DND-41 (cell line): ENCODE measurements around the gene THOC5.

ENCODE experiments used
- ATAC-seq: fragments of 200-7000 bp; cut with Tn5 transposase; 3 replicates; pipeline ENCODE4 v1.9.1; 2021; ENCODE audit warnings: low read depth; ENCODE audit not compliant: insufficient read depth
- DNase-seq: peaks from one replicate; pipeline ENCODE4 v3.0.0-alpha.2; 2020
- H2AFZ ChIP-seq: 2 replicates; pipeline ENCODE4 v1.6.0; 2012; ENCODE audit warnings: low read depth, low read length
- H3K27ac ChIP-seq: 2 replicates; pipeline ENCODE4 v1.5.1; 2012; ENCODE audit warnings: low read length, inconsistent platforms
- H3K27me3 ChIP-seq: fragments of 200-600 bp; sonication (generic); 2 replicates; pipeline ENCODE4 v1.6.0; 2012; ENCODE audit warnings: low read length, mild to moderate bottlenecking, inconsistent platforms; ENCODE audit not compliant: insufficient read depth, poor library complexity
- H3K36me3 ChIP-seq: 2 replicates; pipeline ENCODE4 v1.5.1; 2012; ENCODE audit warnings: low read length, inconsistent platforms; ENCODE audit not compliant: insufficient read depth
- H3K4me1 ChIP-seq: 2 replicates; pipeline ENCODE4 v1.5.1; 2012; ENCODE audit warnings: mild to moderate bottlenecking, low read length; ENCODE audit not compliant: insufficient read depth
- H3K4me2 ChIP-seq: 2 replicates; pipeline ENCODE4 v1.6.0; 2012; ENCODE audit warnings: mild to moderate bottlenecking, moderate library complexity, low read length, inconsistent platforms; ENCODE audit not compliant: insufficient read depth
- H3K4me3 ChIP-seq, 2 experiments: fragments of 200-600 bp in 1 of 2; shearing (Covaris generic) in 1 of 2; 2 replicates each; pipeline ENCODE4 v1.5.1; 2012 to 2016; ENCODE audit warnings: inconsistent platforms in 2 of 2, low read length in 2 of 2, mild to moderate bottlenecking in 2 of 2, low read depth in 1 of 2, moderate library complexity in 1 of 2
- H3K79me2 ChIP-seq: 2 replicates; pipeline ENCODE4 v1.6.0; 2012; ENCODE audit warnings: low read length, inconsistent platforms; ENCODE audit not compliant: insufficient read depth
- H3K9ac ChIP-seq: 2 replicates; pipeline ENCODE4 v1.6.0; 2012; ENCODE audit warnings: low read depth, mild to moderate bottlenecking, inconsistent platforms, low read length, moderate library complexity
- H3K9me3 ChIP-seq: 2 replicates; pipeline ENCODE4 v1.5.1; 2012; ENCODE audit warnings: low read length, moderate library complexity, mild to moderate bottlenecking, inconsistent platforms; ENCODE audit not compliant: insufficient read depth, severe bottlenecking
- H4K20me1 ChIP-seq: 2 replicates; pipeline ENCODE4 v1.6.0; 2012; ENCODE audit warnings: low read length; ENCODE audit not compliant: insufficient read depth
- CTCF ChIP-seq: IDR thresholded peaks from 2 replicates; pipeline ENCODE4 v1.5.1; 2012; ENCODE audit warnings: borderline replicate concordance, low read length, moderate library complexity, mild to moderate bottlenecking; ENCODE audit not compliant: poor library complexity, severe bottlenecking; ENCODE audit errors: extremely low read depth
- EZH2 ChIP-seq: IDR thresholded peaks from 3 replicates; pipeline ENCODE4 v1.6.1; 2012; ENCODE audit warnings: borderline replicate concordance, low read depth, mild to moderate bottlenecking, moderate library complexity, low read length, inconsistent platforms; ENCODE audit not compliant: severe bottlenecking

Gene THOC5

GRCh38 chr22:29521526-29521925 lies 32.0 kb downstream of the THOC5 start:
- TF ChIP-seq CTCF (no peak), EZH2 (no peak)
- H2AFZ ChIP-seq: no peak overlapping the region
- no peak for ATAC-seq
- peaks cover 81% of the 10 kb centered on the region for H3K36me3 ChIP-seq
- no peaks in the 10 kb centered on the region for H3K79me2 ChIP-seq
- no peaks in the 10 kb centered on the region for H3K27me3 ChIP-seq
- no peaks in the 10 kb centered on the region for H4K20me1 ChIP-seq
- H3K4me3 ChIP-seq: no peak overlapping the region
- H3K27ac ChIP-seq: no peak overlapping the region
- no peak overlapping the region for H3K9ac ChIP-seq
- no peaks in the 10 kb centered on the region for H3K9me3 ChIP-seq
- no peak for DNase-seq
- H3K4me1 ChIP-seq: no peaks in the 10 kb centered on the region
- no peak overlapping the region for H3K4me2 ChIP-seq

- DNase-seq (no peak), ATAC-seq (no peak)
- TF ChIP-seq EZH2: no peak
- no peak for TF ChIP-seq CTCF
- no peaks in the 10 kb centered on the region for H4K20me1 ChIP-seq
- H3K4me2 ChIP-seq: no peak overlapping the region
- no peaks in the 10 kb centered on the region for H3K27me3 ChIP-seq
- no peaks in the 10 kb centered on the region for H3K9me3 ChIP-seq
- no peak overlapping the region for H3K4me3 ChIP-seq
- no peak overlapping the region for H3K9ac ChIP-seq
- H3K36me3 ChIP-seq: peaks cover 85% of the 10 kb centered on the region
- no peaks in the 10 kb centered on the region for H3K4me1 ChIP-seq
- no peaks in the 10 kb centered on the region for H3K79me2 ChIP-seq
- H2AFZ ChIP-seq: no peak overlapping the region
- no peak overlapping the region for H3K27ac ChIP-seq
Observed at GRCh38 chr22:29520851-29521250, 32.7 kb downstream of the THOC5 start.

GRCh38 chr22:29519996-29520395 lies 33.6 kb downstream of the THOC5 start:
- no peak overlapping the region for H3K27ac ChIP-seq
- no peak overlapping the region for H2AFZ ChIP-seq
- no peak overlapping the region for H3K4me2 ChIP-seq
- DNase-seq: no peak
- peaks cover 85% of the 10 kb centered on the region for H3K36me3 ChIP-seq
- no peaks in the 10 kb centered on the region for H3K9me3 ChIP-seq
- H3K4me1 ChIP-seq: no peaks in the 10 kb centered on the region
- TF ChIP-seq CTCF (no peak), EZH2 (no peak)
- no peak overlapping the region for H3K4me3 ChIP-seq
- H4K20me1 ChIP-seq: no peaks in the 10 kb centered on the region
- H3K27me3 ChIP-seq: no peaks in the 10 kb centered on the region
- no peak overlapping the region for H3K9ac ChIP-seq
- H3K79me2 ChIP-seq: no peaks in the 10 kb centered on the region
- ATAC-seq: no peak

GRCh38 chr22:29518427-29518826 lies 35.1 kb downstream of the THOC5 start:
- Histone ChIP-seq H3K9me3 (no peaks in the 10 kb centered on the region), H3K27ac (no peak overlapping the region), H4K20me1 (no peaks in the 10 kb centered on the region), H3K36me3 (peaks cover 76% of the 10 kb centered on the region), H3K9ac (no peak overlapping the region), H3K4me1 (no peaks in the 10 kb centered on the region), H3K4me3 (no peak overlapping the region), H3K79me2 (no peaks in the 10 kb centered on the region), H3K4me2 (no peak overlapping the region), H3K27me3 (no peaks in the 10 kb centered on the region), H2AFZ (no peak overlapping the region)
- no peak for ATAC-seq
- TF ChIP-seq EZH2: no peak
- TF ChIP-seq CTCF: no peak
- no peak for DNase-seq
